OCI-LY1 (cell line): ENCODE results near the gene CRTAC1.

Experiments used
- EZH2 ChIP-seq: fragments of 200-600 bp; sonication (generic), shearing (Covaris generic); IDR thresholded peaks from 2 replicates; pipeline ENCODE4 v1.8.0; 2017; ENCODE audit warnings: borderline replicate concordance, mixed run types, mild to moderate bottlenecking, antibody characterized with exemption, low read length, moderate library complexity, mixed read lengths
- TF ChIP-seq, protein P1 (sequence below): fragments of 200-600 bp; sonication (generic), shearing (Covaris generic); IDR thresholded peaks from 2 replicates; pipeline ENCODE4 v1.5.1; 2017; ENCODE audit warnings: mild to moderate bottlenecking, antibody characterized with exemption, low read length, moderate library complexity, mixed read lengths

DNA sequence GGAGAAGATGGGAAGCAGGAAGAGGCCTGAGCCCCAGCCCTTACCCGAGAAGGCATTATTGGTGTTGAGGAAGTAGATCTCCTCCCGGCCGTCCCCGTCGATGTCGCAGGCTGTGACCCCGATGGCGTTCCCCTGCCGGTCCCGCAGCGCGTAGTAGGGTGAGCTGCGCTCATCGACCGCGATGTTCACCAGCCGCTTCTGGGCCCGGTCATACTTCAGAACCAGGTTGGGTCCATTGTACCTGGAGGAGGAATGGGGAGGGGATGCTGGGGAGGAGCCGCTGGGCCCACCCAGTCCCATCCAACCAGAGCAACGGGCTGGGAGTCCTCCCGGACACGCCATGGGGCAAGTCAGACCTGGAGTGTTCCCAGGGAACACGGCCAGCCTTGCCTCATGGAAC is 94.3 kb downstream of the CRTAC1 start:
- no peak for TF ChIP-seq EZH2
- TF ChIP-seq, protein P1, sequence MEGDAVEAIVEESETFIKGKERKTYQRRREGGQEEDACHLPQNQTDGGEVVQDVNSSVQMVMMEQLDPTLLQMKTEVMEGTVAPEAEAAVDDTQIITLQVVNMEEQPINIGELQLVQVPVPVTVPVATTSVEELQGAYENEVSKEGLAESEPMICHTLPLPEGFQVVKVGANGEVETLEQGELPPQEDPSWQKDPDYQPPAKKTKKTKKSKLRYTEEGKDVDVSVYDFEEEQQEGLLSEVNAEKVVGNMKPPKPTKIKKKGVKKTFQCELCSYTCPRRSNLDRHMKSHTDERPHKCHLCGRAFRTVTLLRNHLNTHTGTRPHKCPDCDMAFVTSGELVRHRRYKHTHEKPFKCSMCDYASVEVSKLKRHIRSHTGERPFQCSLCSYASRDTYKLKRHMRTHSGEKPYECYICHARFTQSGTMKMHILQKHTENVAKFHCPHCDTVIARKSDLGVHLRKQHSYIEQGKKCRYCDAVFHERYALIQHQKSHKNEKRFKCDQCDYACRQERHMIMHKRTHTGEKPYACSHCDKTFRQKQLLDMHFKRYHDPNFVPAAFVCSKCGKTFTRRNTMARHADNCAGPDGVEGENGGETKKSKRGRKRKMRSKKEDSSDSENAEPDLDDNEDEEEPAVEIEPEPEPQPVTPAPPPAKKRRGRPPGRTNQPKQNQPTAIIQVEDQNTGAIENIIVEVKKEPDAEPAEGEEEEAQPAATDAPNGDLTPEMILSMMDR, result no peak
